CD14-positive monocyte (primary cell): ENCODE results near the gene FAT1. TPM values are rescaled to one million over a fixed set of nuclear protein-coding genes. Genes with fewer than 3 reads are reported as not detected.

Experiments used
- DNase-seq, 3 donors: peaks; one replicate each; pipeline ENCODE4 v3.0.0-alpha.2; 2011 to 2022
- H2AFZ ChIP-seq: 2 replicates; pipeline ENCODE4 v1.6.0; 2012; ENCODE audit warnings: mild to moderate bottlenecking, low read depth, low read length, inconsistent platforms; ENCODE audit not compliant: insufficient read depth, poor library complexity, severe bottlenecking
- H3K27ac ChIP-seq, 2 donors: 1 replicate in 1 of 2; 2 replicates in 1 of 2; pipeline ENCODE4 v1.5.1; 2012 to 2013; ENCODE audit warnings: low read length in 2 of 2, control low read depth in 1 of 2, inconsistent platforms in 1 of 2, low read depth in 1 of 2, mild to moderate bottlenecking in 1 of 2
- H3K27me3 ChIP-seq, 2 donors: one replicate each; pipeline versions ENCODE4 v1.6.0 to v1.6.1; 2011 to 2013; ENCODE audit warnings: low read length in 2 of 2; ENCODE audit not compliant: control insufficient read depth in 2 of 2, insufficient read depth in 2 of 2
- H3K36me3 ChIP-seq, 2 donors: replicated peaks in 1 of 2; 1 replicate in 1 of 2; 2 replicates in 1 of 2; pipeline versions ENCODE4 v1.5.1 to v1.6.1; 2012 to 2013; ENCODE audit warnings: low read length in 2 of 2, control low read depth in 1 of 2, inconsistent platforms in 1 of 2, mild to moderate bottlenecking in 1 of 2; ENCODE audit not compliant: insufficient read depth in 2 of 2, control insufficient read depth in 1 of 2
- H3K4me1 ChIP-seq, 2 donors: 1 replicate in 1 of 2; 2 replicates in 1 of 2; pipeline versions ENCODE4 v1.5.1 to v1.6.1; 2012 to 2013; ENCODE audit warnings: low read length in 2 of 2, control low read depth in 1 of 2, inconsistent platforms in 1 of 2, mild to moderate bottlenecking in 1 of 2, moderate library complexity in 1 of 2; ENCODE audit not compliant: insufficient read depth in 2 of 2, control insufficient read depth in 1 of 2
- H3K4me2 ChIP-seq: replicated peaks from 2 replicates; pipeline ENCODE3; 2012; ENCODE audit warnings: low read length, moderate library complexity, mild to moderate bottlenecking; ENCODE audit not compliant: poor library complexity, severe bottlenecking; ENCODE audit errors: extremely low read depth
- H3K4me3 ChIP-seq, 3 experiments: fragments of 200-600 bp in 1 of 3; sonication (generic) in 1 of 3; replicated peaks in 1 of 3; 1 replicate in 2 of 3; 2 replicates in 1 of 3; pipeline ENCODE4 v1.5.1; 2011 to 2013; ENCODE audit warnings: low read length in 3 of 3, mild to moderate bottlenecking in 3 of 3, control low read depth in 2 of 3, low read depth in 2 of 3, inconsistent platforms in 1 of 3, moderate library complexity in 1 of 3
- H3K79me2 ChIP-seq: 2 replicates; pipeline ENCODE4 v1.6.0; 2012; ENCODE audit warnings: mild to moderate bottlenecking, control low read depth, inconsistent platforms, low read length, moderate library complexity; ENCODE audit not compliant: insufficient read depth
- H3K9ac ChIP-seq: 2 replicates; pipeline ENCODE4 v1.6.0; 2017; ENCODE audit warnings: low read length, mild to moderate bottlenecking; ENCODE audit not compliant: insufficient read depth, poor library complexity, severe bottlenecking
- H3K9me3 ChIP-seq, 2 donors: replicated peaks in 1 of 2; 1 replicate in 1 of 2; 2 replicates in 1 of 2; pipeline versions ENCODE4 v1.5.1 to v1.6.1; 2012 to 2013; ENCODE audit warnings: low read length in 2 of 2, control low read depth in 1 of 2; ENCODE audit not compliant: control insufficient read depth in 1 of 2, insufficient read depth in 1 of 2
- H4K20me1 ChIP-seq: 2 replicates; pipeline ENCODE4 v1.6.0; 2012; ENCODE audit warnings: mild to moderate bottlenecking, low read length, control low read depth, moderate library complexity; ENCODE audit not compliant: insufficient read depth
- H3K27ac Mint-ChIP-seq, 7 donors: one replicate each; pipeline ENCODE4 v1.8.0; 2020; ENCODE audit warnings: mild to moderate bottlenecking in 7 of 7, mixed read lengths in 7 of 7, moderate library complexity in 6 of 7, inconsistent platforms in 2 of 7
- H3K27me3 Mint-ChIP-seq, 3 donors: one replicate each; pipeline ENCODE4 v1.8.0; 2021 to 2022; ENCODE audit warnings: low read depth in 3 of 3, mild to moderate bottlenecking in 3 of 3, mixed read lengths in 3 of 3, moderate library complexity in 3 of 3, inconsistent platforms in 1 of 3
- H3K36me3 Mint-ChIP-seq, 2 donors: one replicate each; pipeline ENCODE4 v1.8.0; 2020; ENCODE audit warnings: mixed read lengths in 2 of 2, inconsistent platforms in 1 of 2, mild to moderate bottlenecking in 1 of 2
- H3K4me1 Mint-ChIP-seq: one replicate; pipeline ENCODE4 v1.8.0; 2020; ENCODE audit warnings: mild to moderate bottlenecking, mixed read lengths
- H3K4me3 Mint-ChIP-seq, 2 donors: one replicate each; pipeline ENCODE4 v1.8.0; 2020; ENCODE audit warnings: mild to moderate bottlenecking in 2 of 2, mixed read lengths in 2 of 2, moderate library complexity in 1 of 2
- H3K9me3 Mint-ChIP-seq, 7 donors: one replicate each; pipeline ENCODE4 v1.8.0; 2020 to 2022; ENCODE audit warnings: mixed read lengths in 7 of 7, mild to moderate bottlenecking in 6 of 7, moderate library complexity in 6 of 7, inconsistent platforms in 2 of 7
- WGBS: methylation state at CpG from one replicate; pipeline ENCODE4 v1.1.5; 2013; ENCODE audit warnings: missing lambda C conversion rate; ENCODE audit not compliant: insufficient coverage; 5-methylcytosine and 5-hydroxymethylcytosine counted together
- intact Hi-C, 2 donors: fragments of 100-400 bp; cut with micrococcal nuclease; formaldehyde crosslinking; loops; one replicate each; pipeline versions ENCODE4 v1.15.0 to v1.15.1; 2023
- polyA plus RNA-seq, 3 donors: library from polyadenylated mRNA; depleted of rRNA in 1 of 3; unstranded in 2 of 3; stranded (reverse) in 1 of 3; fragments of 300-500 nt in 2 of 3; fragments of >200 nt in 1 of 3; fragmentation: Illumina TruSeq in 2 of 3; gene quantifications; 1 replicate in 2 of 3; 2 replicates in 1 of 3; pipeline ENCODE4 v1.2.3, GENCODE V29; 2012 to 2021
- TF ChIP-seq, protein P1 (sequence below): fragments of 200-600 bp; IDR thresholded peaks from one replicate; pipeline ENCODE4 v1.8.0; 2022; ENCODE audit warnings: antibody characterized with exemption, mild to moderate bottlenecking

The FAT1 gene
- polyA plus RNA-seq, 3 donors, result not detected

DNA sequence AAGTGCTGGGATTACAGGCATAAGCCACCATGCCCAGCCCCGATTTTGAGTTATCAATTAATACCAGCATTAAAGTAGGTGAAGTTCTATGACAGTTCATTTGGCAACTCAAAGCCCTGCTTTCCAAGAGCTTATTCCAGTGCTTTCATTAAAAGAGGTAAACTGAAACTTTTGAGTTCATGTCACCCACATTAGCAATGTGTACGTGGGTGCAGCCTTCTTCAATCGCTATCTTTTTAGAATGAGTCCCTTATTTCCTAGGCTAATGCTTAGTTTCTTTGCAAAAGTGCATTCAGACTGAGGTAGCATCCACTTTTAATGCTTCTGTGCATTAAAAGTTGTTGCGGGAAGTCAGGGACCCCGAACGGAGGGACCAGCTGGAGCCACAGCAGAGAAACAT lies 142.2 kb downstream of the FAT1 start:
- Histone ChIP-seq H3K9me3 (peaks cover 0 to 5% of the 10 kb centered on the region in 2 donors), H3K27me3 (no peaks in the 10 kb centered on the region), H4K20me1 (no peaks in the 10 kb centered on the region), H3K9ac (no peak overlapping the region), H3K27ac (no peak overlapping the region), H3K4me1 (no peaks in the 10 kb centered on the region), H2AFZ (no peak overlapping the region), H3K79me2 (no peaks in the 10 kb centered on the region), H3K4me3 (no peak overlapping the region), H3K4me2 (no peak overlapping the region), H3K36me3 (no peaks in the 10 kb centered on the region)
- TF ChIP-seq, protein P1, sequence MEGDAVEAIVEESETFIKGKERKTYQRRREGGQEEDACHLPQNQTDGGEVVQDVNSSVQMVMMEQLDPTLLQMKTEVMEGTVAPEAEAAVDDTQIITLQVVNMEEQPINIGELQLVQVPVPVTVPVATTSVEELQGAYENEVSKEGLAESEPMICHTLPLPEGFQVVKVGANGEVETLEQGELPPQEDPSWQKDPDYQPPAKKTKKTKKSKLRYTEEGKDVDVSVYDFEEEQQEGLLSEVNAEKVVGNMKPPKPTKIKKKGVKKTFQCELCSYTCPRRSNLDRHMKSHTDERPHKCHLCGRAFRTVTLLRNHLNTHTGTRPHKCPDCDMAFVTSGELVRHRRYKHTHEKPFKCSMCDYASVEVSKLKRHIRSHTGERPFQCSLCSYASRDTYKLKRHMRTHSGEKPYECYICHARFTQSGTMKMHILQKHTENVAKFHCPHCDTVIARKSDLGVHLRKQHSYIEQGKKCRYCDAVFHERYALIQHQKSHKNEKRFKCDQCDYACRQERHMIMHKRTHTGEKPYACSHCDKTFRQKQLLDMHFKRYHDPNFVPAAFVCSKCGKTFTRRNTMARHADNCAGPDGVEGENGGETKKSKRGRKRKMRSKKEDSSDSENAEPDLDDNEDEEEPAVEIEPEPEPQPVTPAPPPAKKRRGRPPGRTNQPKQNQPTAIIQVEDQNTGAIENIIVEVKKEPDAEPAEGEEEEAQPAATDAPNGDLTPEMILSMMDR, result no peak
- WGBS, result 89% methylated on average over 5 of the region's 6 CpGs
- Mint-ChIP-seq H3K36me3 (no peaks in the 10 kb centered on the region), H3K4me3 (no peak overlapping the region), H3K9me3 (peaks cover 0 to 12% (median 6%) of the 10 kb centered on the region in 7 donors), H3K27me3 (peaks cover 0 to 3% (median 0%) of the 10 kb centered on the region in 3 donors), H3K27ac (no peak overlapping the region), H3K4me1 (no peaks in the 10 kb centered on the region)
- no peak for DNase-seq
- intact Hi-C loops, result no loop called here

DNA sequence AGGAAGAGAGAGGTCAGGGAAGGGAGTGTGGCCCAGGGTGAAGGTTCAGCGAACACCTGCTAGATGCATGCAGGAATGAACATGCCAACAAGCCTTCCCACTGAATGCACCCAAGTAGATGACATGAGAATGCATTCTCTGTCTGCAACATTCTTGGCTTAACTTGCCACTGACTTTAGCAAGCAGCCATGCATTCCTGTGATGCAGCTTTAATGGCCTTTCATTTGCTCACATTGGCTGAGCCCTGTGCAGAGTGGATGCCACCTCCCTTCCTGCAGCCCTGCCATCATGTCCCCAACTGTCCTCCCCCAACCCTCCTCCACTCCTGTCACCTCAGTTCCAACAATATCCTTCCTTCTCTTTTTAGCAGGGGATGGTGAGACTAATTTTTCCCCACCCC lies 143.0 kb downstream of the FAT1 start:
- peaks cover 0 to 5% of the 10 kb centered on the region in 2 donors for H3K9me3 ChIP-seq
- no peak overlapping the region for H3K27ac ChIP-seq
- H3K4me3 Mint-ChIP-seq, result no peak overlapping the region
- 100% methylated on average over 1 of the region's 1 CpG for WGBS
- no peak overlapping the region for H3K9ac ChIP-seq
- no peak overlapping the region for H3K4me2 ChIP-seq
- TF ChIP-seq, protein P1, result no peak
- no peak for DNase-seq
- H3K4me1 ChIP-seq, result no peaks in the 10 kb centered on the region
- peaks cover 1 to 16% (median 8%) of the 10 kb centered on the region in 7 donors for H3K9me3 Mint-ChIP-seq
- H3K79me2 ChIP-seq, result no peaks in the 10 kb centered on the region
- no peaks in the 10 kb centered on the region for H3K27me3 ChIP-seq
- H3K36me3 Mint-ChIP-seq, result no peaks in the 10 kb centered on the region
- no peak overlapping the region for H3K4me3 ChIP-seq
- H3K27me3 Mint-ChIP-seq, result peaks cover 0 to 3% (median 2%) of the 10 kb centered on the region in 3 donors
- H4K20me1 ChIP-seq, result no peaks in the 10 kb centered on the region
- intact Hi-C loops, result no loop called here
- H3K27ac Mint-ChIP-seq, result no peak overlapping the region
- H2AFZ ChIP-seq, result no peak overlapping the region
- no peaks in the 10 kb centered on the region for H3K36me3 ChIP-seq
- no peaks in the 10 kb centered on the region for H3K4me1 Mint-ChIP-seq
